ENCODE data around the gene MCF2L. TPM values are rescaled to one million over a fixed set of nuclear protein-coding genes. Genes with fewer than 3 reads are reported as not detected.

The MCF2L gene
- total and polyA plus RNA-seq, 7 experiments from 2014 or later, result 0.51 to 32.6 (median 19.7) TPM

DNA sequence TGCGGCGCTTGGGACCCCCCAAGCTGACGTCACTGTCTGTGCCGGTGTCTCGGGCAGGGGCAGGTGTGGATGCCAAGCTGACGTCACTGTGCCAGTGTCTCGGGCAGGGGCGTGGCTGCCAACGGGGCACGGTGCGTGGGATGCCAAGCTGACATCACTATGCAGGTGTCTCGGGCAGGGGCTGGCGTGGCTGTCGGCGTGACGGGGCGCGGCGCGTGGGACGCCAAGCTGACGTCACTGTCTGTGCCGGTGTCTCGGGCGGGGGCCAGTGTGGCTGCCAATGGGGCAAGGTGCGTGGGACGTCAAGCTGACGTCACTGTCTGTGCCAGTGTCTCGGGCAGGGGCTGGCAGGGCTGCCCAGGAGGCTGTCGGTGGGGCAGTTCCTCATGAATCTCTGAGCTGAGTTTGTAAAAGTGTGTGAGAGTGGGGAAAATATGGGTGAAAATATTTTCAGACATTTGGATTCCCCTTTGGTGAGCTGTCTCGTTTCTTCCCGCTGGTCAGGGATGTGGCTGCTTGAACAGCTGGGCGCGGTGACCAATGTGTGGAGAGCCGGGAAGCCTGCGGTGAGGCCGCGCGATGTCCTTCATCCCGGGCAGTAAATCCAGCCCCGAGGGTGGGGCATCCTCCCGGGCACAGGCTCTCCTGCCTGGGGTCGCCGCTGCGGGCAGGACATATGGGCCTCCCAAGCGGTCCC lies 25.2 kb downstream of the MCF2L start:
- intact Hi-C loops (cut with micrococcal nuclease), result no loop called here
- no peak overlapping the region for H3K4me3 ChIP-seq (ENCODE audit: low read length)
- no peaks in the 10 kb centered on the region for H3K27me3 ChIP-seq (ENCODE audit: control insufficient read depth in 2 of 2, insufficient read depth in 2 of 2, low read length in 2 of 2)
- ChIA-PET POLR2A (no interaction called here), CTCF (no interaction called here)
- Mint-ChIP-seq H3K9me3 (peaks cover 0 to 7% (median 0%) of the 10 kb centered on the region in 11 donors), H3K36me3 (peaks cover 0 to 16% (median 7%) of the 10 kb centered on the region in 5 donors), H3K27ac (no peak overlapping the region), H3K4me1 (peaks cover 0 to 15% (median 7%) of the 10 kb centered on the region in 7 donors), H3K4me3 (no peak overlapping the region), H3K27me3 (no peaks in the 10 kb centered on the region)
- no peak overlapping the region for H3K27ac ChIP-seq (ENCODE audit: low read depth, low read length)
- no peak for ATAC-seq
- no peaks in the 10 kb centered on the region for H3K4me1 ChIP-seq (ENCODE audit: control insufficient read depth in 2 of 2, insufficient read depth in 2 of 2, low read length in 2 of 2)
- H3K36me3 ChIP-seq (ENCODE audit: control insufficient read depth in 2 of 3, insufficient read depth in 3 of 3, low read length in 3 of 3), result no peaks in the 10 kb centered on the region
- DNase-seq, result no peak
- H3K9me3 ChIP-seq (ENCODE audit: control insufficient read depth in 2 of 3, low read length in 3 of 3), result no peaks in the 10 kb centered on the region

DNA sequence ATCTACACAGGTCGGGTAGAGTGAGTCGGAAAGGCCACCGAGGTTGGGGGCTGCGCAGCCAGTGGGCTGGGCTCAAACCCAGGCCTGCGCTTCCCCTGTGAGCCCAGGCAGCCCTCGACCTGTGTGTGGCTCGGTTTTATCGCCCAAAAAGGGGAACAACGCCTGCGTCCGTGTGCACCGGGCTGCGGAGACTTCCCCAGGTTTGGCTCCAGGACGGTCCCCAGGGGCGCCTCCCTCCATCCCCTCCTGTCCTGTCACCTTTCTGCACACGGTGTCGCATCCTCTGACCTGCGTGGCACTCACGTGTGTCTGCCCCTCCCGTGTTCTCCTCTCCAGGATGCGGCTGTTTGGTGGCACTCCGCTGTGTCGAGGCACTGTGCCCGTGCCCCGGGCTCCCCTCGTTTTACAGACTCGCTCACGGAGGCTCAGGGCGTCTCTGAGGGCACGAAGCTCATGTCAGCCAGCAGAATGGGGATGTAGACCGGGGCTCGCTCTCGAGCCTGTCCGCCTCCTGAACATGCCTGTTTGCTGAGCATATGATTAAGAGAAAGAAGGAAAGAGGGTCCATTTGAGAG lies 25.9 kb downstream of the MCF2L start:
- Histone ChIP-seq H3K27ac (ENCODE audit: low read depth, low read length) (no peak overlapping the region), H3K36me3 (ENCODE audit: control insufficient read depth in 2 of 3, insufficient read depth in 3 of 3, low read length in 3 of 3) (no peaks in the 10 kb centered on the region), H3K27me3 (ENCODE audit: control insufficient read depth in 2 of 2, insufficient read depth in 2 of 2, low read length in 2 of 2) (no peaks in the 10 kb centered on the region), H3K4me1 (ENCODE audit: control insufficient read depth in 2 of 2, insufficient read depth in 2 of 2, low read length in 2 of 2) (no peaks in the 10 kb centered on the region), H3K9me3 (ENCODE audit: control insufficient read depth in 2 of 3, low read length in 3 of 3) (no peaks in the 10 kb centered on the region), H3K4me3 (ENCODE audit: low read length) (no peak overlapping the region)
- no peak for ATAC-seq
- DNase-seq, result no peak
- peaks cover 0 to 16% (median 12%) of the 10 kb centered on the region in 7 donors for H3K4me1 Mint-ChIP-seq
- intact Hi-C loops (cut with micrococcal nuclease), result no loop called here
- H3K27me3 Mint-ChIP-seq, result peaks cover 0 to 2% (median 0%) of the 10 kb centered on the region in 5 donors
- H3K36me3 Mint-ChIP-seq, result peaks cover 0 to 11% (median 3%) of the 10 kb centered on the region in 5 donors
- POLR2A ChIA-PET, result no interaction called here
- peak overlapping the region in 1 of 9 donors; percentile 61 for H3K27ac Mint-ChIP-seq
- H3K4me3 Mint-ChIP-seq, result no peak overlapping the region
- peaks cover 0 to 3% (median 0%) of the 10 kb centered on the region in 11 donors for H3K9me3 Mint-ChIP-seq
- CTCF ChIA-PET, result no interaction called here

DNA sequence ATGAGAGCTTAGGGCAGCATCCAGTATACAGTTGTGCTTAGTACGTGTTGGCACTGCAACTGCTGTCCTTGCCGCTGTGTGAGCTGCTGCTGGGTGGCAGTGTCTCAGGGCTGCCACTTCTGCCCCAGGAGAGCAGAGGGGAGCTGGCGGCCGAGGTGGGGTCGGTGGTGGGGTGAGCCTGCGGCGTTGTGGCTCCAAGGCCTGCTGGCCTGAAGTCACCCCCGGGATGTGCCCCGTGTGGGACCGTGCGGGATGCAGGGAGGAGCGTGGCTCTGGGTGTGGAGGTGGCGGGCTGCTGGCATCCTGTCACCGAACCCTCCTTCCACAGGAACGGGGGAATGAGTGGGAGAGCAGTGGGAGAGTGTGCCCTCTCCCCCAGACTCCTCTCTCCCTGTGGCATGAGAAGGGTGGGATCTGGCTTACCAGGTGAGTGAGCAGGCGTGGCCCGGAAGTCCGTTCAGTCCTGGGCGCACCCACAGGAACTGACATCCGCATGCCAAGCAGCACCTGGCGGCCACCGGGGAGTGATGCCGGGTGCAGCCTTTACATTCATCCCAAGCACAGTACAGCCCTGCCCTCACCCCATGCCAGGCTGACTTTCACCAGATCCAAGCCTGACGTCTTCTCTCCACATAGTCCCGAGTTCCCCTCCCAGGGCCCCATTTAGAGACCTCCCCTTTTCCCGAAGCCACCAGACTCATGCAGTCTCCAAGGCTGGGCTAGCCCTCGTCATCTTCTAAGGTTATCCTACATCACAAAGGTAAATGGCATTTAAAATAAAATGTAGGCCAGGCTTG lies 26.6 kb downstream of the MCF2L start:
- Histone ChIP-seq H3K27ac (ENCODE audit: low read depth, low read length) (no peak overlapping the region), H3K4me3 (ENCODE audit: low read length) (no peak overlapping the region), H3K4me1 (ENCODE audit: control insufficient read depth in 2 of 2, insufficient read depth in 2 of 2, low read length in 2 of 2) (no peaks in the 10 kb centered on the region), H3K36me3 (ENCODE audit: control insufficient read depth in 2 of 3, insufficient read depth in 3 of 3, low read length in 3 of 3) (no peaks in the 10 kb centered on the region), H3K9me3 (ENCODE audit: control insufficient read depth in 2 of 3, low read length in 3 of 3) (no peaks in the 10 kb centered on the region), H3K27me3 (ENCODE audit: control insufficient read depth in 2 of 2, insufficient read depth in 2 of 2, low read length in 2 of 2) (no peaks in the 10 kb centered on the region)
- intact Hi-C loops (cut with micrococcal nuclease), result no loop called here
- peaks cover 0 to 4% (median 0%) of the 10 kb centered on the region in 5 donors for H3K36me3 Mint-ChIP-seq
- peak overlapping the region in 1 of 10 donors; percentile 29 for H3K4me3 Mint-ChIP-seq
- DNase-seq (no peak), ATAC-seq (no peak)
- H3K4me1 Mint-ChIP-seq, result peaks cover 0 to 23% (median 13%) of the 10 kb centered on the region in 7 donors
- H3K27ac Mint-ChIP-seq, result peak overlapping the region in 1 of 9 donors; percentile 61
- H3K9me3 Mint-ChIP-seq, result peaks cover 0 to 1% (median 0%) of the 10 kb centered on the region in 11 donors
- ChIA-PET POLR2A (no interaction called here), CTCF (no interaction called here)
- H3K27me3 Mint-ChIP-seq, result peaks cover 0 to 5% (median 0%) of the 10 kb centered on the region in 5 donors

DNA sequence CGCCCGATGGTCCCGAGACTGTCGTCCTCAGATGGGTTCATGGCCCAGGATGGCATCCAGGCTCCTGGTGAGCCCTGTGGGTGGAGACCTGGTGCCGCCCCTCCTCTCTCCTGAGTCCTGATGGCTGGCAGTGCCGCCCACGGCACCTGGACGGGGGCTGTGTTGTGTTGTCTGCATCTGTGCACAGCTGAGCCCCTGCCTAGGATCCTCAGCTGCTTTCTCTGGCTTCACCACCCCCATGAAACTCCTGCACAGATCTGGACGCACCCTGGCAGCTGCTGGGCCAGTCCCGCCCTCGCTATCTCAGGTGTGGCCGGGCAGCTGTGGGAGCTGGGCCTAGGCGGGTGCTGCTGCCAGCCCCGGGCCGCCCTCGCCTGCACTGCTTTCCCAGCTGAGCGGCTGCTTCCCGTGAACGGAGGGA lies 27.7 kb downstream of the MCF2L start:
- POLR2A ChIA-PET, result no interaction called here

DNA sequence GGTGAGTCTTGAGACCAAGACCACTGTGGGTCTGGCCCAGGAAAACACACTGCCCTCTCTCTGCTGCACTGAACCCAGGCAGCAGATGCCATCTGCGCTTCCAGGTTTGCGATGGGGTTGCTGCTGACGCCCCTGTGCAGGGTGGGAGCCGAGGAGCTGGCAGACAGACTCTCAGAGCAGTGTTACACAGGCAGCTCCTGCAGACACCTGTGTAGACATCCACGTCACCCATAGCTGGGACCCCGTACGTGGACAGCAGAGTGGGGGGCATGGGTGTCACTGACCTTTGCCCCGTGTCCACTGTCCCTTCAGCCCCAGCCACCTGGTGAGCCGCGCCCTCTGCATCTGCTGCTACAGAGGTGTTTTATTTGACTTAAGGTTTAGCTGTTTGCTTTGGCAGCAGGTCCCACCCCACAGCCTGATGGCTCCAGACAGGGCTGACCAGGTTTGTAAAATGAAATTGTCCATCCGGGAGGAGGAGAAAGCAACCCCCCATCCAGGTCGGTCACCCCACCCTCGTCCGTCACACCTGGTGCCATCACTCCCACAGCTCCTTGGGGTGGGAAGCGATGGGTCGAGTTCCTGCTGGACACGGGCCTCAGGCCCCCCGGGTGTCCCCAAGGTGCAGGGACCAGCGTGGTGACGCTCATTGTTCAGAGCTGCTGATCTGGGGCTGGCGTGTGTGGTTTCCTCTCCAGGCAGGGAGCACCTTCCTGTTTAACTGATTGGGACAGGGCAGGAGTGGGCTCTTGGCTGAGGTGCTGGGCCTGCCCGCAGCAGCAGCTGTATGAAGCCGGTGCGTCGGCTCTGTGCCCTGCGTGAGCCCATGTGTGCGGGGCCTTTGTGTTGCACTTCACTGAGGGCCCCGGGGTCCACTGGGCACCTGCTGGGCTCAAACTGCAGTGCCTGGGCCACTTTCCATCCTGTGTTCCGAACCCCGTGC lies 28.4 kb downstream of the MCF2L start:
- Mint-ChIP-seq H3K9me3 (no peaks in the 10 kb centered on the region), H3K4me1 (peaks cover 0 to 31% (median 18%) of the 10 kb centered on the region in 7 donors), H3K27me3 (peaks cover 0 to 11% (median 0%) of the 10 kb centered on the region in 5 donors), H3K36me3 (peaks cover 0 to 3% (median 0%) of the 10 kb centered on the region in 5 donors), H3K4me3 (no peak overlapping the region), H3K27ac (no peak overlapping the region)
- H3K27ac ChIP-seq (ENCODE audit: low read depth, low read length), result no peak overlapping the region
- intact Hi-C loops (cut with micrococcal nuclease), result no loop called here
- DNase-seq, result no peak
- POLR2A ChIA-PET, result no interaction called here
- no peaks in the 10 kb centered on the region for H3K36me3 ChIP-seq (ENCODE audit: control insufficient read depth in 2 of 3, insufficient read depth in 3 of 3, low read length in 3 of 3)
- no peaks in the 10 kb centered on the region for H3K9me3 ChIP-seq (ENCODE audit: control insufficient read depth in 2 of 3, low read length in 3 of 3)
- no peaks in the 10 kb centered on the region for H3K27me3 ChIP-seq (ENCODE audit: control insufficient read depth in 2 of 2, insufficient read depth in 2 of 2, low read length in 2 of 2)
- H3K4me3 ChIP-seq (ENCODE audit: low read length), result no peak overlapping the region
- no peaks in the 10 kb centered on the region for H3K4me1 ChIP-seq (ENCODE audit: control insufficient read depth in 2 of 2, insufficient read depth in 2 of 2, low read length in 2 of 2)
- no peak for ATAC-seq
- CTCF ChIA-PET, result no interaction called here

More for the DNA sequence above, 27.7 kb downstream of the MCF2L start:
- intact Hi-C loops (cut with micrococcal nuclease), result no loop called here
- Mint-ChIP-seq H3K36me3 (peaks cover 0 to 3% (median 0%) of the 10 kb centered on the region in 5 donors), H3K27ac (no peak overlapping the region), H3K9me3 (peaks cover 0 to 1% (median 0%) of the 10 kb centered on the region in 11 donors), H3K27me3 (peaks cover 0 to 11% (median 0%) of the 10 kb centered on the region in 5 donors), H3K4me3 (no peak overlapping the region), H3K4me1 (peaks cover 0 to 31% (median 18%) of the 10 kb centered on the region in 7 donors)
- Histone ChIP-seq H3K36me3 (ENCODE audit: control insufficient read depth in 2 of 3, insufficient read depth in 3 of 3, low read length in 3 of 3) (no peaks in the 10 kb centered on the region), H3K4me1 (ENCODE audit: control insufficient read depth in 2 of 2, insufficient read depth in 2 of 2, low read length in 2 of 2) (no peaks in the 10 kb centered on the region), H3K27ac (ENCODE audit: low read depth, low read length) (no peak overlapping the region), H3K9me3 (ENCODE audit: control insufficient read depth in 2 of 3, low read length in 3 of 3) (no peaks in the 10 kb centered on the region), H3K4me3 (ENCODE audit: low read length) (no peak overlapping the region), H3K27me3 (ENCODE audit: control insufficient read depth in 2 of 2, insufficient read depth in 2 of 2, low read length in 2 of 2) (no peaks in the 10 kb centered on the region)
- no peak for ATAC-seq
- DNase-seq, result no peak
- CTCF ChIA-PET, result no interaction called here

Measured in naive thymus-derived CD4-positive, alpha-beta T cell (primary cell).